ENCODE results near the gene TBCK. TPM values are rescaled to one million over a fixed set of nuclear protein-coding genes. Genes with fewer than 3 reads are reported as not detected.

The TBCK gene
- total and polyA plus RNA-seq, 2 donors (not counting 3 experiments of a cell fraction or from before 2014, with no cell fraction given), result 18.2 to 38.6 TPM

DNA sequence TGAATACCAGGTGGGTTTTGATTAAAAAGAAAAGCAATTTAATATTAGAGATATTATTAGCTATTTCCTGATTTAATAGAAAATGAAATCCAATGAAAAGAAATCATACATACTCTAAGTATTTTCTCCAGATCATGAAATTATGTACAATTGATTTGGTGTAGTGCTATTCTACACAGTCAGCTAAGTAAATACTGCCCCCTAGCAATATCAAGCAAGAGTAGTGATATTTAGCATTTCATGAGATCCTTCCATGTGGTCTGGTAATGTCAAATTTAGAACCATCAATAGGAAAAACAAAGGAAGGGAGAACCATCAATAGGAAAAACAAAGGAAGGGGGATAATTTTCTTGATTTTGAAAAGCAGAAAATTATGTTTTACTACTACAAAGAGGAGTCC is 114.6 kb downstream of the TBCK start:
- Histone ChIP-seq H3K27me3 (ENCODE audit: control insufficient read depth in 2 of 2, insufficient read depth in 2 of 2, low read length in 2 of 2) (no peaks in the 10 kb centered on the region), H3K4me1 (ENCODE audit: control insufficient read depth, extremely low read depth, insufficient read depth, low read length) (no peaks in the 10 kb centered on the region), H3K27ac (ENCODE audit: insufficient read depth, low read depth, low read length) (no peak overlapping the region), H3K9ac (replicated peaks; ENCODE audit: extremely low read depth, insufficient read depth, low read length) (no peak overlapping the region), H3K4me3 (replicated peaks in 1 of 3; ENCODE audit: insufficient read depth in 1 of 3, low read depth in 1 of 3, low read length in 3 of 3) (no peak overlapping the region), H4K20me1 (replicated peaks; ENCODE audit: control insufficient read depth, extremely low read depth, insufficient read depth, low read length) (no peaks in the 10 kb centered on the region), H3K36me3 (ENCODE audit: control insufficient read depth in 2 of 2, extremely low read depth in 1 of 2, insufficient read depth in 2 of 2, low read length in 2 of 2) (no peaks in the 10 kb centered on the region), H2AFZ (ENCODE audit: low read depth, low read length) (no peak overlapping the region), H3K9me1 (replicated peaks; ENCODE audit: control insufficient read depth, extremely low read depth, insufficient read depth, low read length) (no peaks in the 10 kb centered on the region), H3K4me2 (ENCODE audit: insufficient read depth, low read length) (no peak overlapping the region), H3K79me2 (ENCODE audit: control insufficient read depth, insufficient read depth, low read length) (no peaks in the 10 kb centered on the region), H3K9me3 (replicated peaks; ENCODE audit: control insufficient read depth, insufficient read depth, low read length) (no peaks in the 10 kb centered on the region)
- FAIRE-seq (peak; percentile 66), DNase-seq (ENCODE audit: low read depth, low spot score) (peak; percentile 31)
- intact Hi-C loops (cut with micrococcal nuclease), result loop anchor here (1.0 kb wide), 2 partner anchors 493 to 680 kb away; partner anchors contain the start of genes GSTCD and INTS12
- TF ChIP-seq, protein P1, sequence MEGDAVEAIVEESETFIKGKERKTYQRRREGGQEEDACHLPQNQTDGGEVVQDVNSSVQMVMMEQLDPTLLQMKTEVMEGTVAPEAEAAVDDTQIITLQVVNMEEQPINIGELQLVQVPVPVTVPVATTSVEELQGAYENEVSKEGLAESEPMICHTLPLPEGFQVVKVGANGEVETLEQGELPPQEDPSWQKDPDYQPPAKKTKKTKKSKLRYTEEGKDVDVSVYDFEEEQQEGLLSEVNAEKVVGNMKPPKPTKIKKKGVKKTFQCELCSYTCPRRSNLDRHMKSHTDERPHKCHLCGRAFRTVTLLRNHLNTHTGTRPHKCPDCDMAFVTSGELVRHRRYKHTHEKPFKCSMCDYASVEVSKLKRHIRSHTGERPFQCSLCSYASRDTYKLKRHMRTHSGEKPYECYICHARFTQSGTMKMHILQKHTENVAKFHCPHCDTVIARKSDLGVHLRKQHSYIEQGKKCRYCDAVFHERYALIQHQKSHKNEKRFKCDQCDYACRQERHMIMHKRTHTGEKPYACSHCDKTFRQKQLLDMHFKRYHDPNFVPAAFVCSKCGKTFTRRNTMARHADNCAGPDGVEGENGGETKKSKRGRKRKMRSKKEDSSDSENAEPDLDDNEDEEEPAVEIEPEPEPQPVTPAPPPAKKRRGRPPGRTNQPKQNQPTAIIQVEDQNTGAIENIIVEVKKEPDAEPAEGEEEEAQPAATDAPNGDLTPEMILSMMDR (IDR thresholded peaks at IDR 0.05; ENCODE audit: extremely low read depth in 1 of 2, insufficient read depth in 1 of 2, low read depth in 1 of 2, low read length in 2 of 2), result peak; percentile 26 to 35
- TF ChIP-seq, protein P2, sequence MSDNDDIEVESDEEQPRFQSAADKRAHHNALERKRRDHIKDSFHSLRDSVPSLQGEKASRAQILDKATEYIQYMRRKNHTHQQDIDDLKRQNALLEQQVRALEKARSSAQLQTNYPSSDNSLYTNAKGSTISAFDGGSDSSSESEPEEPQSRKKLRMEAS (IDR thresholded peaks at IDR 0.05; ENCODE audit: insufficient read depth, insufficient read length), result no peak
- ChIA-PET POLR2A (no interaction called here), CTCF (interaction anchor here (0.7 to 4.1 kb wide), 13 partner anchors 13 to 727 kb away, joined by 3 to 36 read pairs (median 3); partner anchors contain the start of gene PPA2)
- dilution Hi-C loops (cut with MboI; ENCODE audit: extremely low pct_ligation_motif_present, low sequenced_read_pairs), result no loop called here
- BruUV-seq (replicated peaks), result no TSS peak

DNA sequence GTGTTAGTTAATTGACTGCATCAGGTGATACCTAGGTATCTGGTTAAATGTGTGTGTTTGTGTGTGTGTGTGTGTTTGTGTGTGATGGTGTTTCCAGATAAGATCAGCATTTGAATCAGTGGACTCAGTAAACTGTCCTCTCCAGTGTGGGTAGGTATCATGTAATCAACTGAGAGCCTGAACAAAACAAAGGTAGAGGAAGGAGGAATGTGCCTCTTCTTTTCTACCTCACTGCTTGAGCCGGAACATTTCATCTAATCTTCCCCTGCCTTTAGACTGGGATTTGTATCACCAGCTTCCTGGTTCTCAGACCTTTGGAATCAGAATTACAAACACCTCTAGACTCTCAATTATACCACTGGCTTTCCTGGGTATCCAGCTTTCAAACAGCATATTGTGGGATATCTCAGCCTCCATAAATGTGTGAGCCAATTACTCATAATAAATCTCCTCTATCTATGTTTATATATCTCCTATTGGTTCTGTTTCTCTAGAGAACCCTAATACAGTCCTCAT is 120.5 kb downstream of the TBCK start:
- FAIRE-seq, result no peak
- BruUV-seq (replicated peaks), result no TSS peak

More for the DNA sequence above, 120.5 kb downstream of the TBCK start:
- ChIA-PET POLR2A (no interaction called here), CTCF (no interaction called here)
- Histone ChIP-seq H3K9ac (replicated peaks; ENCODE audit: extremely low read depth, insufficient read depth, low read length) (no peak overlapping the region), H3K27ac (ENCODE audit: insufficient read depth, low read depth, low read length) (no peak overlapping the region), H3K27me3 (ENCODE audit: control insufficient read depth in 2 of 2, insufficient read depth in 2 of 2, low read length in 2 of 2) (no peaks in the 10 kb centered on the region), H2AFZ (ENCODE audit: low read depth, low read length) (no peak overlapping the region), H3K9me1 (replicated peaks; ENCODE audit: control insufficient read depth, extremely low read depth, insufficient read depth, low read length) (no peaks in the 10 kb centered on the region), H3K9me3 (replicated peaks; ENCODE audit: control insufficient read depth, insufficient read depth, low read length) (no peaks in the 10 kb centered on the region), H3K79me2 (ENCODE audit: control insufficient read depth, insufficient read depth, low read length) (no peaks in the 10 kb centered on the region), H3K4me1 (ENCODE audit: control insufficient read depth, extremely low read depth, insufficient read depth, low read length) (no peaks in the 10 kb centered on the region), H3K4me3 (replicated peaks in 1 of 3; ENCODE audit: insufficient read depth in 1 of 3, low read depth in 1 of 3, low read length in 3 of 3) (no peak overlapping the region), H3K36me3 (ENCODE audit: control insufficient read depth in 2 of 2, extremely low read depth in 1 of 2, insufficient read depth in 2 of 2, low read length in 2 of 2) (no peaks in the 10 kb centered on the region), H4K20me1 (replicated peaks; ENCODE audit: control insufficient read depth, extremely low read depth, insufficient read depth, low read length) (no peaks in the 10 kb centered on the region), H3K4me2 (ENCODE audit: insufficient read depth, low read length) (no peak overlapping the region)
- intact Hi-C loops (cut with micrococcal nuclease) (no loop called here), dilution Hi-C loops (cut with MboI; ENCODE audit: extremely low pct_ligation_motif_present, low sequenced_read_pairs) (no loop called here)
- TF ChIP-seq POLR2A (IDR thresholded peaks at IDR 0.05; ENCODE audit: low read depth, low read length) (no peak), JUN (IDR thresholded peaks at IDR 0.05; ENCODE audit: borderline replicate concordance, insufficient read depth, insufficient read length, low read depth) (no peak), EZH2 (IDR thresholded peaks at IDR 0.05; ENCODE audit: borderline replicate concordance, low read depth, low read length, severe bottlenecking) (no peak), FOS (IDR thresholded peaks at IDR 0.05; ENCODE audit: borderline replicate concordance, insufficient read depth, low read length) (no peak), MYC (IDR thresholded peaks at IDR 0.05; ENCODE audit: low read depth, low read length) (no peak)
- DNase-seq (ENCODE audit: low read depth, low spot score), result no peak
